Measurements from ENCODE around the gene FDXR.

Gene FDXR

DNA sequence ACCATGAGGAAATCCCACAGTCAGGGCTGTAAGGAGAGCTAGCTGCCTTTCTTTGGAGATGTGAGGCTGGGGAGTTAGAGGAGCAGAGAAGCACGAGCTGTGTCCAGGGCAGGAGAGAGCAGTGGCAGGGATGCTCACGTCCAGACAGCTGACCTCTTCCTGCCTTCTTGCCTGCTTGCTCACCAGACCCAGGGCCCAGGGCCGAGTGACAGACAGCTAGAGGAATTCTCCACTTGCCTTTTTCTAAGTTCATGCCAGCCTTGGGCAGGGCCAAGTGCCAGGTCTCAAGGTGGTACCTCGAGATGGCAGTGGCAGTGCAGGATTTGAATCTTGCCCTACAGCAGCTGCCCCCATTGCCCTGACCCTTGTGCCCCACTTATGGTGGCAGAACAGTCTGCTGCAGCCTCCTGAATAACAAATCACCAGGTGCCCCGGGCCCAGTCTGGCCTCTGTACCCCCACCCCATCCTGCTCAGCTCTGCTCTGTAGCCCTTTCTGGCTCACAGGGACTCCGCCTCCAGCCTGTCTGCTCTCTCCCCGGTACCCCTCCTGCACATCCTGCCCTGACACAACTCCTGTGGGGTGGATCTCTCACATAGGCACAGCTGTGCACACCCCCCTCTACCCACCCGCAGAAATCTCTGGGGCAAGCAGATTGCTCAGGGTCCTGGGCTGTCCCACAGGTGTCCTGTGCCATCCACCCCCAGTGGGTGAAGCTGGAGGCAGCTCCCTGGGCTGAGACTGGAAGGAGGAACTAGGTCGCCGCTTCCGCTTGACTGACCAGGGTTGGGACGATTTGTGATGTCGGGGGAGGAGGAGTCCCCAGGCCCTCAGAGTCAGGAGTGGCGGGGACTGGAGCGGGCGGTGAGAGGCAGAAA lies 39.1 kb downstream of the FDXR start:
- no peak for DNase-seq (ENCODE audit: low spot score)

DNA sequence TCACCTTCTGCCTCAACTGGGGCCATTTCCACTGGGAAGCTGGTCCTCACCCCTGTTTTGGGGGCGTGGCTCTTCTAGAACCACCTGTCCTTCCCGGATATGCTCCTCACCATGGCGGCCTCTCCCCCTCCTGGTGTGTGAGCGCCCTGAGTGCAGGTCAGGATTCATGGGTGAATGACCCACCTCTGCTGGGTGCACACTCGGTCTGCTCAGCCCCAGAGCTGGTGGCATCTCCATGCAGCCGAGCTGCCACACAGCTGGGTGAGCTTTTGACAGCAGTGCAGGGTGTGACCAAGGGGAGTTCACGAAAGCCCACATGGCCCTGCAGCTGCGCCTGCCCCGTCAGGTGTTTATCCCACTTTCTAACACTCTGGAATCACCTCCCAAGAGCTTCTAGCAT lies 40.4 kb downstream of the FDXR start:
- DNase-seq (ENCODE audit: low spot score): no peak

DNA sequence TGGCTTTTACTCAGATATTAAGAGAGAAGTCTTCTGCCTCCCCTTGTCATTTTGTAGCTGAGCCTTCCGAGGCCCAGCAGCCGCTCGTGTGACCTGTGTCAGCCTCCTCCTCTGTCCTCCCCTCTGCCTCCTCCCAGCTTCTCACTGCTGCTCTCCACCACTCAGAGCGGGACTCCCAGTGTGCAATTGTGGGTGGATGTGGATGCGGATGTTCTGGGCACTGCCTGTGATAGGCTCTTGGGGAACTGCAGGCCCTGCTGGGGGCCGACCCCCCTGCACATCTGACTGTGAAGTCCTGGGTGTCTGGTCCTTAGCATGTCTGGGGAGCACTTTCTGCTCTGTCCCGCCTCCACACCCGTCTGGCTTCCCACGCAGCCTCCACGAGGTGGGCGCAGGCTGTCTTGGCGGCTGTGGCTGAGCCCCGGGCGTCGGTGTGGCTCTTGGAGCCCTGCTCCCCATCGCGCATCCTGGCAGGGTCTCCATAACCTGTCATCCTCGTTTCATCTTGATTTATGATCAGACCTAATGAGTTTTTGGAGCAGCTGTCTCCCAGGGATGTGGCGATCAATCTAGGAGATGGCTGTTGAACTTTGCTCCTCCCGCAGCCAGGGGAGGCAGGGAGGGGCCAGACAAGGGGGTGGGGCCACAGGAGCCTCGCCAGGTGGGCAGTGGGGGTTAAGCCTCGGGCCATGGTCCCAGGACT lies 41.2 kb downstream of the FDXR start:
- DNase-seq (ENCODE audit: low spot score): no peak

DNA sequence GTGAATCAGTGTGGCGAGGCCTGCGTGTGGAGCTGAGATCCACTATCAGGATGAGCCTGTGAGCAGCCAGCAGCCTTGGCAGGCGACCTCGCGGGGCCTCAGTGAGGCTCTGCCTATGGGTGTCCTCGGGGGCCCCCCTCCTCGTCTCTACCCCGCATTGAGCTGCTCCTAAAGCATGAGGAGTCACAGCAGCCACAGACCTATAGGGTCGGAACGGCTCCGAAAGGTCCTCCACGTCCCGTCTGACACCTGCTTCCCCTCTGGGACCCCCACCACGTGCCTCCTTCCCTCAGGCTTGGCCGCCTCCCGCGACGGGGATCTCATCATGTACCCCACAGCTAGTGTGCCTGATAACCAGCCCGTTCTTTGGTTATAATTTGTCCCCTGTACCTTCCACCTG lies 41.9 kb downstream of the FDXR start:
- no peak for DNase-seq (ENCODE audit: low spot score)

DNA sequence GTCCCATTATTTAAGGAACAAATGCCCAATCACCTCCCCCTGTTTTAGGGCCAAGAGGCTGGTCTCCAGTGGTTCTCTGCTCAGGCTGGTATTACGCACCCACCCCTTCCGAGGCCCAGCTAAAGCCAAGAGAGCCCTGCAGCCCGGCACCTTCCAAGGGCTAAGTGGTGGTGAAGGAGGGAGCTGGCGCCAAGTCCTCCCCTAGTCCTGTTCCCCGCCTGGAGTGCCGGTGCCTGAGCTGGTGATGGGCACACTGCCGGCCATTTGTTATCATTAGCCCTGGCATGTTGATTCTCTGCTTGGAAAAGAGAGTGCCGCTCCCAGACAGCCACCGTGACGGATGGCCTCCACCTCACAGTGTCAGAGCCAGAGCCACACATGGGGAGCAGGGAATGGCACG lies 45.0 kb downstream of the FDXR start:
- DNase-seq (ENCODE audit: low spot score): no peak

DNA sequence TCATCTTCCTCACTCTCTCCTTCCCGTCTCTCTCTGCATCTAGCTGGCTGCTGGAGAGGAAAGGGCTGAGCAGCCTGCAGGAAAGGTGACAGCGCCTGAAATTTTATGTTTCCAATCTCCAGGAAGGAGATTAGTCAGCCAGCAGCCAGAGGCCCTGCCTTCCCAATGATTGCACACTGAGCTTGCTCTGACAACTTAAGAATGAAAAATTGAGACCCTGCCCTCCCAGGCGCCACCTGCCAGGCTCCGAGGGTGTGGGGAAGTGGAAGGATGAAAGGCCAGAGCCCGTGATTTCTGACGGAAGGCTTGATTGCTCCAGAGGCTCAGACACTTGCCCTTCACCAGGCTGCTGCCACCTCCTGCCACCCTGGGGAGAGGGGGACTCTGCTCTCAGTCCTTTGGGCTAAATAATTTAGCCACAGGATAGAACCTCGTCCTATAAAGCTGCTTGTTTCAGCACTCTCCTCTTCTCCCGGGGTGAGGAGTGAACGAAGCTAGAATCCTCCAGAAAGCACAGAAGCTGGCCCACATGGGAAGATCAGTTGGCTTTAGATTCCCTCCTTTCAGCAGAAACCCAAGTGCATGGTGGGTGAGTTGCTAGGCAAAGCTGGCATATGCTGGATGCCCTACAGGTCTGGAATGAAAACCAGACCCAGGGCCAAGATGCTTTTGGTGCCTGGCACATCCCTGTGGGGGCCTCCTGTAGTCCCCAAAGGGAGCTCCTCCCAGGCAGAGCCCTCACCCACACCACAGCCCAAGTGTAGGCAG lies 46.7 kb downstream of the FDXR start:
- DNase-seq (ENCODE audit: low spot score): no peak

DNA sequence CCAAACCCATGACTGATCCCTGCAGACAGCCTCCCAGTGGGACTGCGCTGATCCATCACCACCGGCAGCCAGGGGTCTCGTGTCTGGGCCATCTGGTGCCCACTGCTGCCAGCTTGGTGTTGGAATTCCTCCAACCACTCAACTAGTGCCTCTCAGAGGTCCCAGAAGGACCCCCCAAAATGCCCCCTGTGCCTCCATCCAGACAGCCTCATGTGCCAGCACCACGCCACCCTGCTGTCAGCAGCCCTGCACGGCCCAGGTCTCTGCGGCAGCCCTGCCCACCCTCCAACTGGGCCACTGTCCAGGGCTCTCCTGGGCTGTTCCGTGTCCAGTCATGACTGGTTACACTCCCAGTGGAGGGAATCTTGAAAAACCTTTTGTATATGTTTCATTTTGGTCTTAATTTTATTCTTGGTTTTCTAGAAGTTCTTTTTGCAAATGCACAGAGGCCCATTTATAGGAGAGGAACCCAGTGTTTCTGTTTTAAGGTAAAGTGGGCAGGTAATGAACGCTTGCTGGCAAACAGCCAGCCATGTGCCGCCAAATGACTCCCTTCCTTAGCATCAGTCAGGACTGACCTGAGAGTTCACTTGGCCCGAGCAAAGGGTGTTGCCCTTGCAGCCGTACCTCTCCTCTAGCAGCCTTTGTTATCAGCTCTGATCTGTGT lies 47.7 kb downstream of the FDXR start:
- no peak for DNase-seq (ENCODE audit: low spot score)

DNA sequence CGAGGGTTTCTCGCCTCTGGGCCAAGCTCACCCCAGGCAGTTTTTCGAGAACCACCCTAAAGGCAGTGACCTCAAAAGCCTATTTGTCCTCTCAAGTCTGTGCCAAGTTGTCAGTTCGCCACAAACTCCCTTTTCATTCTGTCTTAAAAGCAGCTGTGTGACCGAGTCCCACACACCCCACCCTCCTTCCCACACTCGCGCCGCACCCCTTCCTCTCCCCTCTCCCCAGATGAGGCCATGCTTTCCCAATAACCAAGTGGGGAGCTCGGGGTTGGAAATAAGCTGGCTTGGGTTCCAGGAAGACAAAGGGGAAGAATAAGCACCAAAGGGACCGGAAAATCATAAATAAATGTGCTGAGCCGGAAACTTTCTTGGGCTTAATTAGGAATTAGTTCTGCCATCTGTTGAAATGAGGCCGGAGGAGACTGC lies 49.8 kb downstream of the FDXR start:
- DNase-seq (ENCODE audit: low spot score): no peak

DNA sequence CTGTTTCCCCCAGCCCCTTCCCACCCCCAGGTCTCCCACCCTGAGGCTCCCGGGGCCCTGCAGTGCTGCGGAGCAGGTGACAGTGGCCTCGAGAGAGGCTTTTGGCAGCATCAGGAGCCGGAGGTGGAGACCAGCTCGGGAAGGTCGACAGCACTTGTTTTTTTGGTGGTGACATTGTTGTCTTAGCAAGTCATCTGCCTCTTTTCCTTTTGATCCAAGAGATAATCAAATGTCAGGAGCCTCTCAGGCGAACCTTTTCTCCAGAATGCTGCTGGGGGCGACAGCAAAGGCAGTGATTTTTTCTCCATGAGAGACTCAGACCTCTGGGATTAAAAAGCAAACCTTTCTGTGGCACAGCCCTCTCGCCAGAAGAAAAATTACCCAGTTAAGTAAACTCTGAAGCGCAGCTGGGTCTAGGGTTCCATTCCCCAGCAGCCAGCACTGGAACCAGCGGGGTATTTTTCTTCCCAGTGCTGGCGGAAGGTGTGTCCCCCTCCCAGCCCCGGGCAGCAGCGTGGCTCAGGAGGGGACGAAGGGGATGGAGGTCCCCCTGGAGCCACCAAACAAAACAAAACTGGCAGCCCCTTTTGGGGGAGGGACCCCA lies 50.4 kb downstream of the FDXR start:
- no peak for DNase-seq (ENCODE audit: low spot score)

DNA sequence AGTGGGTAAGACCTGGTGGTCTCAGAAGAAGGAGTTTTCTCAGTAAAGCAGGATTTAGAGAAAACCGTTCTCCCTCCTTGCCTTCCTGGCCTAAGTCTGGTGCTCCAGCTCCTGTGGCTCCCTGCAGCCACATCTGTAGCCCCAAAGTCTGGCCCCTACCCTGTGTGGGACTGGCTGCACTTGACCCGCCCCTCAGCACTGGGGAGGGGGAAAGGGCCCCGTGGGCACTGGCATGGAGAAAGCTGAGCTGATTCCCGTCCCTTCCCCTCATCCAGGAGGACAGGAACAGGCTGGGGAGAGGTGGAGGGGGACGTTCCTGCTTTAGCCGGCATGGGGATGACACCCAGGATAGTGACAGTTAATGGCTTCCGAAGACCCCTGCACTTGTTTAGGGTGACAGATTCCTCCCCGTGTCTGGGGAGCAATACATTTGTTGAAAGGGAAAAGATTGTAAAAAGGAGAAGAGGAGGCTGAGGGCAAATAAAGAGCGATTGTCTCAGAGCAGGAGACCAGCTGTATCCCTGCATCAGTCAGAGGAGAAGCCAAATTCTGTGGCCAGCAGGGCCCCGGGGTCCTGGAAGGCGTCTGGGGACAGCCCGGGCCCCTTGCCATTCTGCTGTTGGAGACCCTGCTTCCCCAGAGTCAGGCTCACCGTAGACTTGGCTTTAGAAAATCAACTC lies 51.0 kb downstream of the FDXR start:
- no peak for DNase-seq (ENCODE audit: low spot score)

DNA sequence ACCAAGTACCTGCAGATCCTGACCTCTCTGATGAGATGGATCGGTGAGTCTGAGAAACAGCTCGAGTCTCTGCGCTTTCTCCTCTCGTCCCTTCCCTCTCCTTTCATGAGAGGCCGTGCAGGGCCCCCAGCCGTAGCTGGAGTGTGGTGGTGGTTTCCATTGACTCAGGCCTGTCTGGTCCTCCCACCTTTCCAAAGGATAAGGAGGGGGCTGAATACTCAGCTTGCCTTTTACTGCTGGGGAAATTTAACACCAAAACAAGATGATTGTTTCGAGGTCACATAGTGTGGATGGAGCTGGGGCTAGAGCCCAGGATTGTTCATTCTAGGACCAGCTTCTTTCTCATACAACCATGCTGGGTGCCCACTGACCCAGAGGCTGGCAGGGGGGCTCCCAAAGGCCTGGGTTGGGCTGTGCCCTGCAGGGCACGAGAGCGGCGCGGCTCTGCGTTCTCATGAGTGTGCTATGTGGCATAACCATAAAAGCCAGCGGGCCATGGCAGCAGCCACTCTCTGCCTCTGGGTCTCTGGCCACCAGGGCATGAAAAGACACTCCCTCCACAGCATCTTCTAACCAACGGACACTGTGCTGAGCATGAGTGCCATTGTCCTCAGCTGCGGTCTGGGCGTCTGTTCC lies 52.9 kb downstream of the FDXR start:
- no peak for DNase-seq (ENCODE audit: low spot score)

DNA sequence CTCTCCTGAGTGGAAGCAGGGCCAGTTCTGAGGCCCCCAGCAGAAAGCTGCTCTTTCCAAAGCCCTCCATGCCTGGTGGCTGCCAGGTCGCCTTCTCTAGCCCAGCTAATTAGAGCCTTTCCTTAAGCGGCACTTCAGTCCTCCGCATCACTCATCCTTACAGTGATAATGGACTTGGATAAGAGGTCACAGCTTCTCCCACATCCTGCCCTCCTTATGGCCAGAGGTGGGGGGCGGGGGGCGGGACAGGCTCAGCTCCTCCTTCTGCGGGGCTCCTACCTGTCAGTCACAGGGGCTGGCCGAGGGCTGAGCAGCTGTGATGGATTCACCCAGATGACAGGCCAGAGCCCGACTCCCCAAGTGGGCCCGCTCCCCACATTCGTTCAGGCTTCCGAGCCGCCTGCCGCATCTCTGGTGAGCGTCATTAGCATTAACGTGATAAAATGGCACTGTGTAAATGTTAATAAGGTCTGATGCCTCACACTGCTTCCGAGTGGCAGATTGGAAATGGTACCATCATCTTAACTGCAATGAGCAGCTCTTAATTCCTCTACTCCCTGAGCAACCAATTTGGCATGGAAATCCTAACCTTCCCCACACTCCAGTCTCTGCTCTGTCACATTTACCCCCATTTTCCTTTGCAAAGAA lies 54.4 kb downstream of the FDXR start:
- DNase-seq (ENCODE audit: low spot score): no peak

DNA sequence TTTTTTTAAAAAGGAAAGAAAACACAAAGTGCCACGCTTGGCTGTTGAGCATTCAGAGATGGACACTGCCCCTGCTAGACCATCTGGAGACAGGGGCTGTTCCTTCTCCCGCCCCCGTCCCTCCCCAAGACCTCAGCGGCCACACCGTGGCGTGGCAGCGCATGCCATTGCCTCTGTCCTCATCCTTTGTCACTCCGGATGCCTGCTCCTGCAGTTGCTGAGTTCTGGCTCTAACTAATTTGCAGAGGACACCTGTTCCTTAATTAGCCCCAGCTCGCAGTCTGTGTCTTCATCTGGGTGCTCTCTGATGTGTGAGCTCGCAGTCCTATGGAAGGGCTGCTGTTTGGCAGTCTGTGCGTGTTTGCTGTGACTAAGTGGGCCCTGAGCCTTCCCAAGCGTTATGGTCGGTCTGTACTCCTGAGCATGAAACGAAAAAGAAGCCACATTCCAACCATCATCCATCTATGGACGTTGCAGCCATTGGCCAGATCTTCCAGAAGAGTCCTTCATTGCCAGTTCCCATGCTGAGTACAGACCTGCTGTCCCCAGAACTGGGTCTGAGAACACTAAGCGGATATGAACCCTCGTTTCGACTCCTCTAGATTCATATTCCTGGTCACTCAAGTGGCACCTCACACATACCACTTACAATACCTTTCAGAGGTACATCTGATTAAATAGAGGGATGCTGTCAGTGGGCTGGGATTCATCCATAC lies 55.7 kb downstream of the FDXR start:
- DNase-seq (ENCODE audit: low spot score): no peak

DNA sequence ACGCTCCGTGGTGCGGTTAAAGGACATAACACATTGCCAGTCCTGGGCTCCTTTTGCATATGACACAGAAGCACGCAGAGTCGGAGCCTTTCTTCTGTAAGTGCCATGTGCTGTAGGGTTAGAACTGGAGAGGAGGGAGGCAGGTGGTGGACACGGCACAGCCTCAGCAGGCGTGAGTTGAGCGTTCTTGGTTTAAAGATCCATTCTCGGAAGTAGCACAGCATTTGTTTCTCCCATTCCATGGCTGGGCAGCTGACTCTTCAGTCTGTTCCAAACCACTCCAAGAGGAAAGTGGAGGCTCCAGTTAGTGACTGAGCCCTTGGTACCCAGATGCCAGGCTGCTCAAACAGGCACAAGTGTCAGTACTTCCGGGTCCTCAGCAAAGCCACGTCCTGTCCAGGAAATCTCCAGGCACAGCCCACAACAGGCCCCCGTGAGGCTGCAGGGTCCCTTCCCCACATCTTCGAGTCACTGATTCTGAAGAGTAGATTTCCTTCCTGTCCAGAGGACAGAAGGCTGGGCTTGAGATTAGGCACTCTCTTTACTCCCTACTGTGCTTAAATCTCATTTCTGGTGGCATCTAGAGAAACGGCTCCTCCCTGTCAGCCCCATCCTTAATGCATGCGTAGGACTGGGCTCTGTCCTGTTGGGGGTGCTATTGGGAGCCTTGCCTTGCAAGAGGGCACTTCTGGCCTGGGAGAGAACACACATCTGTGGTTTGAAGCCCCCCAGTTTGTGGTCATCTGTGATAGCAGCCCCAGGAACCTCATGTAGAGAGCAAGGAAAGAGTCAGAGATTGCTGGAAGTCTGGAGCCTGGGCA lies 57.0 kb downstream of the FDXR start:
- peak; percentile 92 for DNase-seq (ENCODE audit: low spot score)

DNA sequence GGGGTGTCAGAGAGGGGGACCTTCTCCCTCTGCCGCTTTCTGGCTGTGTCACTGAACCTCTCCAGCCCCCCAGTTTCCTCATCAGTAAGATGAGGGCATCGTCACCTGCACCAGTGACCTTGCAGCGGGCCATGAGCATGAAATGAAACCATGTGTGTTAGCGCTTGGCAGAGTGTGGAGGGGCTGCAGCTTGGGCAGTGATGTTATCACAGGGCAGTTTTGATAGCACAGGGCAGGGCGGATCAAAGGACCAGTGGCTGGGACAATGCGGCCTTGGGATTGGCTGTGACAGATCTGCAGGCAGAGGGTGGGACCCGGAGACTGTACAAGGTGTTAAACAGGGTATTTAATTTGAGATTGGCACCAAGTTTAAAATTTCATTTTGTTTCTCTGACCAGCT lies 57.7 kb downstream of the FDXR start:
- no peak for DNase-seq (ENCODE audit: low spot score)

DNA sequence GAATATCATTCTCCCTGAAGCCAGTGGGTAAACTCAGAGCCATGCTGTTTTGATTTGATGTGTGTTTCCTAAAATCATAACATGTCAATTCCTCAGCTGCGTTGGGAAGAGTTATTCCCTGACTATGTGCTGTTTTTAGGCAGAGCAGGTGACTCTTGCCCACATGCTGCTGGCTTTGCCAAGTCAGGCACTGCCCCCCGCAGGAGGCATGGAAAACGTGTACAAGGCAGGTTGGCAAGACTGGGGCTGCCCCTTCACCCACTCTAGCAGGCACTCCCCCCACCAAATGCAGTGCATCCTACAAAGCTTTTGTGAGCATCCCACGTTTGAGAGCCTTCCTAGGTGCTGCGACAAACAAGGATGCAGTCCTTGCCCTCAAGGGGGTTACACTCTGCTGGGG lies 58.3 kb downstream of the FDXR start:
- DNase-seq (ENCODE audit: low spot score): no peak
